Measurements from ENCODE around the gene FANK1. TPM values are rescaled to one million over a fixed set of nuclear protein-coding genes. Genes with fewer than 3 reads are reported as not detected.
"Not testable (repeated sequence)": the region's sequence is repeated elsewhere in the genome, so short reads cannot be mapped to it uniquely, and the experiment has no call there.

The FANK1 gene
- polyA plus RNA-seq, 4 donors, result 1.5 to 4.0 (median 2.8) TPM

- not testable (repeated sequence) for H3K9me3 ChIP-seq (ENCODE audit: control insufficient read depth in 2 of 2, insufficient read depth in 1 of 2, low read depth in 1 of 2, low read length in 1 of 2); H3K27me3 ChIP-seq (ENCODE audit: control insufficient read depth in 3 of 3, insufficient read depth in 3 of 3, low read length in 3 of 3); H3K36me3 ChIP-seq (ENCODE audit: control insufficient read depth in 3 of 3, insufficient read depth in 2 of 3, low read depth in 1 of 3, low read length in 3 of 3); DNase-seq; H3K27ac ChIP-seq (ENCODE audit: low read depth in 1 of 3, low read length in 2 of 3); FAIRE-seq; H3K4me1 ChIP-seq (ENCODE audit: control insufficient read depth in 3 of 3, insufficient read depth in 2 of 3, low read depth in 1 of 3, low read length in 2 of 3); H3K4me3 ChIP-seq (ENCODE audit: low read depth in 1 of 3, low read length in 3 of 3)
- 23 to 38% (median 30%) methylated on average over 4 of the region's 4 CpGs for WGBS, 3 donors
Observed at GRCh38 chr10:125897317-125897716, 953 bp downstream of the FANK1 start.

GRCh38 chr10:125900963-125901362, 4.6 kb downstream of the FANK1 start:
- 32 to 68% (median 58%) methylated on average over 3 of the region's 3 CpGs for WGBS, 3 donors
- H3K36me3 ChIP-seq (ENCODE audit: control insufficient read depth in 3 of 3, insufficient read depth in 2 of 3, low read depth in 1 of 3, low read length in 3 of 3); H3K27ac ChIP-seq (ENCODE audit: low read depth in 1 of 3, low read length in 2 of 3); H3K9me3 ChIP-seq (ENCODE audit: control insufficient read depth in 2 of 2, insufficient read depth in 1 of 2, low read depth in 1 of 2, low read length in 1 of 2); H3K4me1 ChIP-seq (ENCODE audit: control insufficient read depth in 3 of 3, insufficient read depth in 2 of 3, low read depth in 1 of 3, low read length in 2 of 3); H3K27me3 ChIP-seq (ENCODE audit: control insufficient read depth in 3 of 3, insufficient read depth in 3 of 3, low read length in 3 of 3); DNase-seq; FAIRE-seq; H3K4me3 ChIP-seq (ENCODE audit: low read depth in 1 of 3, low read length in 3 of 3): not testable (repeated sequence)

GRCh38 chr10:125903135-125903640, 6.8 kb downstream of the FANK1 start:
- not testable (repeated sequence) for H3K4me3 ChIP-seq (ENCODE audit: low read depth in 1 of 3, low read length in 3 of 3); H3K27me3 ChIP-seq (ENCODE audit: control insufficient read depth in 3 of 3, insufficient read depth in 3 of 3, low read length in 3 of 3); H3K4me1 ChIP-seq (ENCODE audit: control insufficient read depth in 3 of 3, insufficient read depth in 2 of 3, low read depth in 1 of 3, low read length in 2 of 3); FAIRE-seq; DNase-seq; H3K27ac ChIP-seq (ENCODE audit: low read depth in 1 of 3, low read length in 2 of 3); H3K36me3 ChIP-seq (ENCODE audit: control insufficient read depth in 3 of 3, insufficient read depth in 2 of 3, low read depth in 1 of 3, low read length in 3 of 3); H3K9me3 ChIP-seq (ENCODE audit: control insufficient read depth in 2 of 2, insufficient read depth in 1 of 2, low read depth in 1 of 2, low read length in 1 of 2)
- WGBS, 3 donors, result 62 to 67% (median 63%) methylated on average over 3 of the region's 3 CpGs

- H3K27ac ChIP-seq (ENCODE audit: low read depth in 1 of 3, low read length in 2 of 3); FAIRE-seq: not testable (repeated sequence)
- 63 to 70% (median 67%) methylated on average over 5 of the region's 5 CpGs for WGBS, 3 donors
Observed at GRCh38 chr10:125905069-125905994, 9.0 kb downstream of the FANK1 start.

GRCh38 chr10:125907598-125907997, 11.2 kb downstream of the FANK1 start:
- H3K4me3 ChIP-seq (ENCODE audit: low read depth in 1 of 3, low read length in 3 of 3); H3K9me3 ChIP-seq (ENCODE audit: control insufficient read depth in 2 of 2, insufficient read depth in 1 of 2, low read depth in 1 of 2, low read length in 1 of 2); FAIRE-seq; H3K27me3 ChIP-seq (ENCODE audit: control insufficient read depth in 3 of 3, insufficient read depth in 3 of 3, low read length in 3 of 3); H3K4me1 ChIP-seq (ENCODE audit: control insufficient read depth in 3 of 3, insufficient read depth in 2 of 3, low read depth in 1 of 3, low read length in 2 of 3); H3K36me3 ChIP-seq (ENCODE audit: control insufficient read depth in 3 of 3, insufficient read depth in 2 of 3, low read depth in 1 of 3, low read length in 3 of 3); H3K27ac ChIP-seq (ENCODE audit: low read depth in 1 of 3, low read length in 2 of 3): not testable (repeated sequence)
- peak in 1 of 2 donors; percentile 48 for DNase-seq
- 17 to 51% (median 23%) methylated on average over 2 of the region's 2 CpGs for WGBS, 3 donors

More at GRCh38 chr10:125905069-125905994, 9.0 kb downstream of the FANK1 start:
- H3K4me3 ChIP-seq (ENCODE audit: low read depth in 1 of 3, low read length in 3 of 3); H3K4me1 ChIP-seq (ENCODE audit: control insufficient read depth in 3 of 3, insufficient read depth in 2 of 3, low read depth in 1 of 3, low read length in 2 of 3); DNase-seq; H3K36me3 ChIP-seq (ENCODE audit: control insufficient read depth in 3 of 3, insufficient read depth in 2 of 3, low read depth in 1 of 3, low read length in 3 of 3); H3K27me3 ChIP-seq (ENCODE audit: control insufficient read depth in 3 of 3, insufficient read depth in 3 of 3, low read length in 3 of 3); H3K9me3 ChIP-seq (ENCODE audit: control insufficient read depth in 2 of 2, insufficient read depth in 1 of 2, low read depth in 1 of 2, low read length in 1 of 2): not testable (repeated sequence)

GRCh38 chr10:125908813-125909212, 12.4 kb downstream of the FANK1 start:
- not testable (repeated sequence) for H3K27ac ChIP-seq (ENCODE audit: low read depth in 1 of 3, low read length in 2 of 3); DNase-seq; H3K36me3 ChIP-seq (ENCODE audit: control insufficient read depth in 3 of 3, insufficient read depth in 2 of 3, low read depth in 1 of 3, low read length in 3 of 3); H3K4me1 ChIP-seq (ENCODE audit: control insufficient read depth in 3 of 3, insufficient read depth in 2 of 3, low read depth in 1 of 3, low read length in 2 of 3); H3K27me3 ChIP-seq (ENCODE audit: control insufficient read depth in 3 of 3, insufficient read depth in 3 of 3, low read length in 3 of 3); FAIRE-seq; H3K4me3 ChIP-seq (ENCODE audit: low read depth in 1 of 3, low read length in 3 of 3); H3K9me3 ChIP-seq (ENCODE audit: control insufficient read depth in 2 of 2, insufficient read depth in 1 of 2, low read depth in 1 of 2, low read length in 1 of 2)
- 49 to 61% (median 54%) methylated on average over 2 of the region's 2 CpGs for WGBS, 3 donors

- not testable (repeated sequence) for H3K9me3 ChIP-seq (ENCODE audit: control insufficient read depth in 2 of 2, insufficient read depth in 1 of 2, low read depth in 1 of 2, low read length in 1 of 2); H3K27me3 ChIP-seq (ENCODE audit: control insufficient read depth in 3 of 3, insufficient read depth in 3 of 3, low read length in 3 of 3); FAIRE-seq; H3K27ac ChIP-seq (ENCODE audit: low read depth in 1 of 3, low read length in 2 of 3); H3K36me3 ChIP-seq (ENCODE audit: control insufficient read depth in 3 of 3, insufficient read depth in 2 of 3, low read depth in 1 of 3, low read length in 3 of 3); H3K4me1 ChIP-seq (ENCODE audit: control insufficient read depth in 3 of 3, insufficient read depth in 2 of 3, low read depth in 1 of 3, low read length in 2 of 3); H3K4me3 ChIP-seq (ENCODE audit: low read depth in 1 of 3, low read length in 3 of 3); DNase-seq
- WGBS, 3 donors, result 46 to 65% (median 64%) methylated on average over 3 of the region's 3 CpGs
Observed at GRCh38 chr10:125909491-125909890, 13.1 kb downstream of the FANK1 start.

GRCh38 chr10:125911145-125911544, 14.8 kb downstream of the FANK1 start:
- Histone ChIP-seq H3K36me3 (ENCODE audit: control insufficient read depth in 3 of 3, insufficient read depth in 2 of 3, low read depth in 1 of 3, low read length in 3 of 3) (no peaks in the 10 kb centered on the region), H3K9me3 (ENCODE audit: control insufficient read depth in 2 of 2, insufficient read depth in 1 of 2, low read depth in 1 of 2, low read length in 1 of 2) (no peaks in the 10 kb centered on the region), H3K4me3 (ENCODE audit: low read depth in 1 of 3, low read length in 3 of 3) (no peak overlapping the region), H3K4me1 (ENCODE audit: control insufficient read depth in 3 of 3, insufficient read depth in 2 of 3, low read depth in 1 of 3, low read length in 2 of 3) (peaks cover 0 to 4% (median 0%) of the 10 kb centered on the region in 3 donors), H3K27ac (ENCODE audit: low read depth in 1 of 3, low read length in 2 of 3) (peak overlapping the region in 1 of 3 donors; percentile 33), H3K27me3 (ENCODE audit: control insufficient read depth in 3 of 3, insufficient read depth in 3 of 3, low read length in 3 of 3) (no peaks in the 10 kb centered on the region)
- 28 to 56% (median 39%) methylated on average over 10 of the region's 10 CpGs for WGBS, 3 donors
- DNase-seq (peak; percentile 83 to 92), FAIRE-seq (no peak)
